ENCODE results near the gene PRKD1. TPM values are rescaled to one million over a fixed set of nuclear protein-coding genes. Genes with fewer than 3 reads are reported as not detected.

PRKD1 gene
- total RNA-seq, 1 experiment from 2014 or later, result 0.36 TPM

GRCh38 chr14:29805415-29806123 lies 122.1 kb downstream of the PRKD1 start:
- Mint-ChIP-seq H3K27me3 (ENCODE audit: insufficient read depth, unreplicated experiment) (no peaks in the 10 kb centered on the region), H3K4me3 (ENCODE audit: unreplicated experiment) (no peak overlapping the region), H3K27ac (ENCODE audit: unreplicated experiment) (no peak overlapping the region), H3K9me3 (ENCODE audit: unreplicated experiment) (no peaks in the 10 kb centered on the region), H3K4me1 (ENCODE audit: low read depth, unreplicated experiment) (no peaks in the 10 kb centered on the region), H3K36me3 (ENCODE audit: insufficient read depth, unreplicated experiment) (no peaks in the 10 kb centered on the region)
- Histone ChIP-seq H3K27me3 (replicated peaks; ENCODE audit: control insufficient read depth, insufficient read depth, low read length) (no peaks in the 10 kb centered on the region), H3K36me3 (ENCODE audit: control insufficient read depth, insufficient read depth, low read length) (no peaks in the 10 kb centered on the region), H3K4me1 (no peaks in the 10 kb centered on the region), H3K4me3 (ENCODE audit: low read depth, low read length) (no peak overlapping the region), H3K9me3 (no peaks in the 10 kb centered on the region)
- no peak for DNase-seq
- ChIA-PET CTCF (no interaction called here), POLR2A (no interaction called here)
- TF ChIP-seq CTCF (IDR thresholded peaks at IDR 0.05; ENCODE audit: insufficient read depth in 1 of 2, low read depth in 1 of 2, low read length in 1 of 2, severe bottlenecking in 1 of 2, unreplicated experiment in 1 of 2), result no peak
- no TSS peak for BruUV-seq (replicated peaks)
- intact Hi-C loops (cut with micrococcal nuclease; ENCODE audit: unreplicated experiment), result no loop called here

- H3K9me3 Mint-ChIP-seq (ENCODE audit: unreplicated experiment), result no peaks in the 10 kb centered on the region
- no peaks in the 10 kb centered on the region for H3K4me1 ChIP-seq
- no peak overlapping the region for H3K4me3 ChIP-seq (ENCODE audit: low read depth, low read length)
- intact Hi-C loops (cut with micrococcal nuclease; ENCODE audit: unreplicated experiment), result no loop called here
- no peaks in the 10 kb centered on the region for H3K27me3 Mint-ChIP-seq (ENCODE audit: insufficient read depth, unreplicated experiment)
- no peaks in the 10 kb centered on the region for H3K27me3 ChIP-seq (replicated peaks; ENCODE audit: control insufficient read depth, insufficient read depth, low read length)
- no peaks in the 10 kb centered on the region for H3K9me3 ChIP-seq
- no peaks in the 10 kb centered on the region for H3K4me1 Mint-ChIP-seq (ENCODE audit: low read depth, unreplicated experiment)
- no peak for TF ChIP-seq CTCF (IDR thresholded peaks at IDR 0.05; ENCODE audit: insufficient read depth in 1 of 2, low read depth in 1 of 2, low read length in 1 of 2, severe bottlenecking in 1 of 2, unreplicated experiment in 1 of 2)
- no peak overlapping the region for H3K4me3 Mint-ChIP-seq (ENCODE audit: unreplicated experiment)
- H3K36me3 Mint-ChIP-seq (ENCODE audit: insufficient read depth, unreplicated experiment), result no peaks in the 10 kb centered on the region
- ChIA-PET CTCF (no interaction called here), POLR2A (no interaction called here)
- no peak for DNase-seq
- H3K36me3 ChIP-seq (ENCODE audit: control insufficient read depth, insufficient read depth, low read length), result no peaks in the 10 kb centered on the region
- H3K27ac Mint-ChIP-seq (ENCODE audit: unreplicated experiment), result no peak overlapping the region
- BruUV-seq (replicated peaks), result no TSS peak
Measured at GRCh38 chr14:29804481-29805266, 123.0 kb downstream of the PRKD1 start.

- Histone ChIP-seq H3K27me3 (replicated peaks; ENCODE audit: control insufficient read depth, insufficient read depth, low read length) (no peaks in the 10 kb centered on the region), H3K4me3 (ENCODE audit: low read depth, low read length) (no peak overlapping the region), H3K36me3 (ENCODE audit: control insufficient read depth, insufficient read depth, low read length) (no peaks in the 10 kb centered on the region), H3K4me1 (no peaks in the 10 kb centered on the region), H3K9me3 (no peaks in the 10 kb centered on the region)
- TF ChIP-seq CTCF (IDR thresholded peaks at IDR 0.05; ENCODE audit: insufficient read depth in 1 of 2, low read depth in 1 of 2, low read length in 1 of 2, severe bottlenecking in 1 of 2, unreplicated experiment in 1 of 2), result no peak
- ChIA-PET POLR2A (no interaction called here), CTCF (no interaction called here)
- H3K36me3 Mint-ChIP-seq (ENCODE audit: insufficient read depth, unreplicated experiment), result no peaks in the 10 kb centered on the region
- no TSS peak for BruUV-seq (replicated peaks)
- H3K27ac Mint-ChIP-seq (ENCODE audit: unreplicated experiment), result no peak overlapping the region
- no peak for DNase-seq
- no peaks in the 10 kb centered on the region for H3K4me1 Mint-ChIP-seq (ENCODE audit: low read depth, unreplicated experiment)
- no peaks in the 10 kb centered on the region for H3K27me3 Mint-ChIP-seq (ENCODE audit: insufficient read depth, unreplicated experiment)
- no peaks in the 10 kb centered on the region for H3K9me3 Mint-ChIP-seq (ENCODE audit: unreplicated experiment)
- intact Hi-C loops (cut with micrococcal nuclease; ENCODE audit: unreplicated experiment), result no loop called here
- no peak overlapping the region for H3K4me3 Mint-ChIP-seq (ENCODE audit: unreplicated experiment)
Measured at GRCh38 chr14:29803045-29803444, 124.6 kb downstream of the PRKD1 start.
